Panc1 (cell line): ENCODE data around the gene NECTIN1. TPM values are rescaled to one million over a fixed set of nuclear protein-coding genes. Genes with fewer than 3 reads are reported as not detected.

ENCODE experiments used
- ATAC-seq: fragments of 200-7000 bp; cut with Tn5 transposase; 2 replicates; pipeline ENCODE4 v1.9.1; 2020; ENCODE audit warnings: mild to moderate bottlenecking, moderate library complexity
- BruUV-seq: library from RNA; stranded (reverse); fragments of 400-500 nt; replicated peaks from 2 replicates; lab custom pipeline; 2021; lab: Mats Ljungman, UMichigan
- CTCF ChIA-PET: fragments of 300-600 bp; sonication (Branson Sonifier 250); formaldehyde crosslinking; loops from one replicate; lab custom pipeline; 2022; ENCODE audit warnings: antibody characterized with exemption; lab: Charles Lee
- POLR2A ChIA-PET: fragments of 300-600 bp; sonication (Branson Sonifier 250); formaldehyde crosslinking; loops from one replicate; lab custom pipeline; 2022; ENCODE audit warnings: antibody characterized with exemption; lab: Charles Lee
- DNase-seq: peaks from one replicate; pipeline ENCODE4 v3.0.0-alpha.2; 2010; ENCODE audit warnings: low read depth, low spot score
- H3K27ac ChIP-seq: 2 replicates; pipeline ENCODE4 v1.5.1; 2011; ENCODE audit warnings: mild to moderate bottlenecking, low read length, inconsistent platforms
- H3K27me3 ChIP-seq: fragments of 200-500 bp; sonication (Bioruptor generic); 2 replicates; pipeline ENCODE4 v1.6.0; 2014; ENCODE audit warnings: low read length, inconsistent platforms; ENCODE audit not compliant: control insufficient read depth, insufficient read depth
- H3K36me3 ChIP-seq: fragments of 200-500 bp; sonication (Bioruptor generic); 2 replicates; pipeline ENCODE4 v1.5.1; 2014; ENCODE audit warnings: inconsistent platforms, mild to moderate bottlenecking, low read length, moderate library complexity; ENCODE audit not compliant: control insufficient read depth, insufficient read depth
- H3K4me1 ChIP-seq: 2 replicates; pipeline ENCODE4 v1.5.1; 2011; ENCODE audit warnings: inconsistent platforms, mild to moderate bottlenecking, low read length, moderate library complexity; ENCODE audit not compliant: control insufficient read depth, insufficient read depth
- H3K4me3 ChIP-seq, 2 experiments: 2 replicates each; pipeline ENCODE4 v1.5.1; 2011 to 2012; ENCODE audit warnings: low read depth in 2 of 2, low read length in 2 of 2, mild to moderate bottlenecking in 2 of 2, inconsistent platforms in 1 of 2, moderate library complexity in 1 of 2
- H3K9me3 ChIP-seq: fragments of 200-500 bp; sonication (Bioruptor generic); 2 replicates; pipeline ENCODE4 v1.5.1; 2014; ENCODE audit warnings: low read depth, mild to moderate bottlenecking, inconsistent platforms, low read length, moderate library complexity; ENCODE audit not compliant: control insufficient read depth, insufficient read depth
- CTCF ChIP-seq: fragments of 450-650 bp; IDR thresholded peaks from 2 replicates; pipeline ENCODE4 v1.5.1; 2017; ENCODE audit warnings: mild to moderate bottlenecking
- POLR2AphosphoS5 ChIP-seq: IDR thresholded peaks from 2 replicates; pipeline ENCODE4 v1.6.1; 2012; ENCODE audit warnings: mild to moderate bottlenecking, low read depth, low read length, moderate library complexity
- REST ChIP-seq, 2 experiments: IDR thresholded peaks; 2 replicates each; pipeline ENCODE4 v1.6.1; 2011 to 2012; ENCODE audit warnings: low read depth in 2 of 2, control low read depth in 1 of 2, low read length in 1 of 2, mild to moderate bottlenecking in 1 of 2, moderate library complexity in 1 of 2; ENCODE audit not compliant: insufficient read depth in 1 of 2
- SIN3A ChIP-seq: IDR thresholded peaks from 2 replicates; pipeline ENCODE4 v1.6.1; 2012; ENCODE audit warnings: low read depth, mild to moderate bottlenecking, low read length, moderate library complexity, borderline replicate concordance; ENCODE audit not compliant: insufficient read depth
- TCF7L2 ChIP-seq: IDR thresholded peaks from 2 replicates; pipeline ENCODE4 v1.6.1; 2011; ENCODE audit warnings: mild to moderate bottlenecking, low read depth, low read length, inconsistent platforms
- in situ Hi-C: cut with HindIII; loops from 2 replicates; pipeline ENCODE4 v1.10.0; 2016; ENCODE audit warnings: low sequenced_read_pairs, low pct_unique_long_range_greater_than_20kb
- intact Hi-C: fragments of 100-400 bp; cut with micrococcal nuclease; formaldehyde crosslinking; loops from one replicate; pipeline ENCODE4 v1.10.0; 2022; ENCODE audit not compliant: unreplicated experiment
- total RNA-seq: library from RNA; stranded (reverse); gene quantifications from one replicate; pipeline ENCODE4 v1.2.1, GENCODE V29; 2021; ENCODE audit not compliant: unreplicated experiment

The NECTIN1 gene
- total RNA-seq, 1 experiment from 2014 or later, result 14.6 TPM

GRCh38 chr11:119610836-119611426 lies 118.1 kb downstream of the NECTIN1 start:
- TF ChIP-seq REST (IDR thresholded peaks at IDR 0.05; ENCODE audit: insufficient read depth in 1 of 2, low read depth in 2 of 2, low read length in 1 of 2), result no peak
- TF ChIP-seq SIN3A, result no peak
- TF ChIP-seq TCF7L2, result no peak
- TF ChIP-seq CTCF, result no peak
- no peak for TF ChIP-seq POLR2AphosphoS5
- ChIA-PET POLR2A (no interaction called here), CTCF (interaction anchor here (0.6 kb wide), 1 partner anchor 13 kb away, joined by 4 read pairs; no protein-coding TSS in a partner anchor)
- ATAC-seq (no peak), DNase-seq (no peak)
- H3K4me1 ChIP-seq, result no peaks in the 10 kb centered on the region
- intact Hi-C loops (no loop called here), in situ Hi-C loops (no loop called here)
- H3K27ac ChIP-seq, result no peak overlapping the region
- BruUV-seq, result no TSS peak
- H3K27me3 ChIP-seq, result peaks cover 14% of the 10 kb centered on the region
- no peaks in the 10 kb centered on the region for H3K36me3 ChIP-seq
- no peak overlapping the region for H3K4me3 ChIP-seq
- no peaks in the 10 kb centered on the region for H3K9me3 ChIP-seq

GRCh38 chr11:119608781-119609180 lies 120.2 kb downstream of the NECTIN1 start:
- DNase-seq (no peak), ATAC-seq (no peak)
- H3K4me1 ChIP-seq, result no peaks in the 10 kb centered on the region
- intact Hi-C loops, result no loop called here
- CTCF ChIA-PET, result interaction anchor here (0.9 kb wide), 1 partner anchor 500 kb away, joined by 3 read pairs; no protein-coding TSS in a partner anchor
- POLR2A ChIA-PET, result no interaction called here
- H3K36me3 ChIP-seq, result no peaks in the 10 kb centered on the region
- TF ChIP-seq REST (IDR thresholded peaks at IDR 0.05; ENCODE audit: insufficient read depth in 1 of 2, low read depth in 2 of 2, low read length in 1 of 2) (no peak), CTCF (no peak), SIN3A (no peak), TCF7L2 (no peak), POLR2AphosphoS5 (no peak)
- H3K4me3 ChIP-seq, result no peak overlapping the region
- H3K27ac ChIP-seq, result no peak overlapping the region
- no TSS peak for BruUV-seq
- H3K27me3 ChIP-seq, result peaks cover 14% of the 10 kb centered on the region
- no peaks in the 10 kb centered on the region for H3K9me3 ChIP-seq
- in situ Hi-C loops, result no loop called here
